CD8-positive, alpha-beta memory T cell (primary cell): ENCODE data around the gene AUH. TPM values are rescaled to one million over a fixed set of nuclear protein-coding genes. Genes with fewer than 3 reads are reported as not detected.

Source experiments
- CTCF ChIA-PET: fragments of 350-600 bp; sonication (Branson Sonifier 250); formaldehyde crosslinking; loops from one replicate; lab custom pipeline; 2021; ENCODE audit warnings: antibody characterized with exemption; lab: Charles Lee
- POLR2A ChIA-PET: fragments of 350-600 bp; sonication (Branson Sonifier 250); formaldehyde crosslinking; loops from one replicate; lab custom pipeline; 2021; ENCODE audit warnings: antibody characterized with exemption; lab: Charles Lee
- DNase-seq, 5 donors: peaks; one replicate each; pipeline versions ENCODE4 v3.0.0 to v3.0.0-alpha.2; 2020 to 2022; ENCODE audit warnings: mixed read lengths in 1 of 5
- H3K27ac ChIP-seq: one replicate; pipeline ENCODE4 v1.7.0; 2013; ENCODE audit warnings: low read depth, mild to moderate bottlenecking, low read length, moderate library complexity
- H3K27me3 ChIP-seq: 2 replicates; pipeline ENCODE4 v1.7.0; 2013; ENCODE audit warnings: low read length, mild to moderate bottlenecking; ENCODE audit not compliant: insufficient read depth, poor library complexity, severe bottlenecking
- H3K36me3 ChIP-seq: 2 replicates; pipeline ENCODE4 v1.7.0; 2013; ENCODE audit warnings: mild to moderate bottlenecking, low read length, moderate library complexity; ENCODE audit not compliant: insufficient read depth
- H3K4me1 ChIP-seq: 2 replicates; pipeline ENCODE4 v1.7.0; 2013; ENCODE audit warnings: mild to moderate bottlenecking, low read length, moderate library complexity; ENCODE audit not compliant: insufficient read depth
- H3K4me3 ChIP-seq: 2 replicates; pipeline ENCODE4 v1.7.0; 2013; ENCODE audit warnings: mild to moderate bottlenecking, low read length
- H3K9me3 ChIP-seq: 2 replicates; pipeline ENCODE4 v1.7.0; 2013; ENCODE audit warnings: mild to moderate bottlenecking, low read length
- H3K27ac Mint-ChIP-seq, 8 donors: one replicate each; pipeline ENCODE4 v1.8.0; 2020 to 2021; ENCODE audit warnings: mixed read lengths in 8 of 8, mild to moderate bottlenecking in 6 of 8, inconsistent platforms in 3 of 8, moderate library complexity in 3 of 8
- H3K27me3 Mint-ChIP-seq, 2 donors: one replicate each; pipeline ENCODE4 v1.8.0; 2020 to 2021; ENCODE audit warnings: mixed read lengths in 2 of 2, mild to moderate bottlenecking in 1 of 2, moderate library complexity in 1 of 2
- H3K36me3 Mint-ChIP-seq, 3 donors: one replicate each; pipeline ENCODE4 v1.8.0; 2020 to 2021; ENCODE audit warnings: mixed read lengths in 3 of 3, inconsistent platforms in 1 of 3, mild to moderate bottlenecking in 1 of 3
- H3K4me1 Mint-ChIP-seq, 3 donors: one replicate each; pipeline ENCODE4 v1.8.0; 2020 to 2021; ENCODE audit warnings: mixed read lengths in 3 of 3, inconsistent platforms in 1 of 3, mild to moderate bottlenecking in 1 of 3
- H3K4me3 Mint-ChIP-seq, 7 donors: one replicate each; pipeline ENCODE4 v1.8.0; 2020 to 2021; ENCODE audit warnings: mixed read lengths in 7 of 7, mild to moderate bottlenecking in 6 of 7, moderate library complexity in 4 of 7, inconsistent platforms in 2 of 7
- H3K9me3 Mint-ChIP-seq, 5 donors: one replicate each; pipeline ENCODE4 v1.8.0; 2020 to 2022; ENCODE audit warnings: mixed read lengths in 5 of 5, mild to moderate bottlenecking in 3 of 5, moderate library complexity in 2 of 5, inconsistent platforms in 1 of 5
- polyA plus RNA-seq: library from polyadenylated mRNA; unstranded; fragments of 300-500 nt; fragmentation: Illumina TruSeq; gene quantifications from one replicate; pipeline ENCODE4 v1.2.3, GENCODE V29; 2021
- total RNA-seq, 2 experiments: library from RNA; stranded (reverse); gene quantifications; one replicate each; pipeline ENCODE4 v1.2.3, GENCODE V29; 2021

The AUH gene
- total and polyA plus RNA-seq, 3 experiments from 2014 or later, result 12.8 to 35.0 (median 33.5) TPM

- H3K27me3 Mint-ChIP-seq, result no peaks in the 10 kb centered on the region
- no peaks in the 10 kb centered on the region for H3K9me3 Mint-ChIP-seq
- H3K36me3 Mint-ChIP-seq, result no peaks in the 10 kb centered on the region
- H3K4me1 ChIP-seq, result peaks cover 15% of the 10 kb centered on the region
- no peaks in the 10 kb centered on the region for H3K36me3 ChIP-seq
- peak overlapping the region in 1 of 8 donors; percentile 79 for H3K27ac Mint-ChIP-seq
- H3K4me3 ChIP-seq, result no peak overlapping the region
- ChIA-PET CTCF (no interaction called here), POLR2A (interaction anchor here (0.6 kb wide), 1 partner anchor 10 kb away, joined by 3 read pairs; no protein-coding TSS in a partner anchor)
- no peak overlapping the region for H3K27ac ChIP-seq
- peaks cover 21 to 32% (median 22%) of the 10 kb centered on the region in 3 donors for H3K4me1 Mint-ChIP-seq
- no peaks in the 10 kb centered on the region for H3K9me3 ChIP-seq
- no peak overlapping the region for H3K4me3 Mint-ChIP-seq
- no peak for DNase-seq
- H3K27me3 ChIP-seq, result no peaks in the 10 kb centered on the region
These were observed 181.3 kb downstream of the AUH start for GRCh38 chr9:91180240-91180929.

- no peak for DNase-seq
- Mint-ChIP-seq H3K36me3 (no peaks in the 10 kb centered on the region), H3K27me3 (no peaks in the 10 kb centered on the region), H3K4me1 (peaks cover 28 to 40% (median 30%) of the 10 kb centered on the region in 3 donors), H3K27ac (peak overlapping the region in 3 of 8 donors; percentile 40 to 79 (median 61)), H3K4me3 (no peak overlapping the region), H3K9me3 (no peaks in the 10 kb centered on the region)
- H3K4me3 ChIP-seq, result no peak overlapping the region
- H3K36me3 ChIP-seq, result no peaks in the 10 kb centered on the region
- H3K9me3 ChIP-seq, result no peaks in the 10 kb centered on the region
- POLR2A ChIA-PET, result interaction anchor here (0.6 kb wide), 2 partner anchors 11 to 85 kb away, joined by 3 to 7 read pairs; no protein-coding TSS in a partner anchor
- peaks cover 23% of the 10 kb centered on the region for H3K4me1 ChIP-seq
- no peaks in the 10 kb centered on the region for H3K27me3 ChIP-seq
- no peak overlapping the region for H3K27ac ChIP-seq
- CTCF ChIA-PET, result no interaction called here
These were observed 182.2 kb downstream of the AUH start for GRCh38 chr9:91179237-91180138.

- peaks cover 29% of the 10 kb centered on the region for H3K4me1 ChIP-seq
- no peaks in the 10 kb centered on the region for H3K27me3 ChIP-seq
- H3K4me3 Mint-ChIP-seq, result peak overlapping the region in 6 of 7 donors; percentile 52 to 75 (median 65)
- no peaks in the 10 kb centered on the region for H3K36me3 Mint-ChIP-seq
- H3K4me1 Mint-ChIP-seq, result peaks cover 35 to 47% (median 38%) of the 10 kb centered on the region in 3 donors
- no peak for DNase-seq
- H3K27me3 Mint-ChIP-seq, result no peaks in the 10 kb centered on the region
- no peak overlapping the region for H3K27ac ChIP-seq
- H3K9me3 ChIP-seq, result no peaks in the 10 kb centered on the region
- ChIA-PET POLR2A (interaction anchor here (0.6 to 1.3 kb wide), 3 partner anchors 14 to 84 kb away, joined by 3 to 7 read pairs (median 3); no protein-coding TSS in a partner anchor), CTCF (no interaction called here)
- H3K9me3 Mint-ChIP-seq, result no peaks in the 10 kb centered on the region
- peak overlapping the region in 5 of 8 donors; percentile 40 to 83 (median 76) for H3K27ac Mint-ChIP-seq
- H3K4me3 ChIP-seq, result no peak overlapping the region
- no peaks in the 10 kb centered on the region for H3K36me3 ChIP-seq
These were observed 183.2 kb downstream of the AUH start for GRCh38 chr9:91178281-91179236.

GRCh38 chr9:91177661-91178280 lies 183.9 kb downstream of the AUH start:
- POLR2A ChIA-PET, result interaction anchor here (0.6 to 1.3 kb wide), 2 partner anchors 13 to 47 kb away, joined by 3 read pairs; no protein-coding TSS in a partner anchor
- peak overlapping the region in 7 of 8 donors; percentile 9 to 83 (median 74) for H3K27ac Mint-ChIP-seq
- no peaks in the 10 kb centered on the region for H3K27me3 Mint-ChIP-seq
- Histone ChIP-seq H3K9me3 (no peaks in the 10 kb centered on the region), H3K4me1 (peaks cover 29% of the 10 kb centered on the region), H3K4me3 (peak overlapping the region; percentile 12), H3K27me3 (no peaks in the 10 kb centered on the region), H3K27ac (no peak overlapping the region), H3K36me3 (no peaks in the 10 kb centered on the region)
- no peak for DNase-seq
- peaks cover 0 to 1% (median 1%) of the 10 kb centered on the region in 5 donors for H3K9me3 Mint-ChIP-seq
- H3K4me3 Mint-ChIP-seq, result peak overlapping the region in 6 of 7 donors; percentile 52 to 75 (median 65)
- CTCF ChIA-PET, result interaction anchor here (1.8 kb wide), 1 partner anchor 9 kb away, joined by 6 read pairs; no protein-coding TSS in a partner anchor
- peaks cover 0 to 1% (median 0%) of the 10 kb centered on the region in 3 donors for H3K36me3 Mint-ChIP-seq
- H3K4me1 Mint-ChIP-seq, result peaks cover 35 to 53% (median 38%) of the 10 kb centered on the region in 3 donors

GRCh38 chr9:91177081-91177480 lies 184.6 kb downstream of the AUH start:
- peaks cover 35 to 57% (median 38%) of the 10 kb centered on the region in 3 donors for H3K4me1 Mint-ChIP-seq

GRCh38 chr9:91176426-91176825 lies 185.3 kb downstream of the AUH start:
- peaks cover 35 to 57% (median 38%) of the 10 kb centered on the region in 3 donors for H3K4me1 Mint-ChIP-seq
- peak overlapping the region in 1 of 7 donors; percentile 10 for H3K4me3 Mint-ChIP-seq
- Histone ChIP-seq H3K4me3 (no peak overlapping the region), H3K9me3 (no peaks in the 10 kb centered on the region), H3K27me3 (no peaks in the 10 kb centered on the region), H3K36me3 (no peaks in the 10 kb centered on the region), H3K27ac (no peak overlapping the region), H3K4me1 (peaks cover 29% of the 10 kb centered on the region)
- H3K9me3 Mint-ChIP-seq, result peaks cover 12 to 14% (median 13%) of the 10 kb centered on the region in 5 donors
- CTCF ChIA-PET, result interaction anchor here (1.8 kb wide), 1 partner anchor 10 kb away, joined by 6 read pairs; no protein-coding TSS in a partner anchor
- peaks cover 0 to 14% (median 4%) of the 10 kb centered on the region in 3 donors for H3K36me3 Mint-ChIP-seq
- no peak overlapping the region for H3K27ac Mint-ChIP-seq
- POLR2A ChIA-PET, result no interaction called here
- no peak for DNase-seq
- H3K27me3 Mint-ChIP-seq, result no peaks in the 10 kb centered on the region

More at GRCh38 chr9:91177081-91177480, 184.6 kb downstream of the AUH start:
- Histone ChIP-seq H3K4me1 (peaks cover 29% of the 10 kb centered on the region), H3K9me3 (no peaks in the 10 kb centered on the region), H3K4me3 (no peak overlapping the region), H3K27me3 (no peaks in the 10 kb centered on the region), H3K36me3 (no peaks in the 10 kb centered on the region), H3K27ac (no peak overlapping the region)
- peaks cover 5 to 7% (median 6%) of the 10 kb centered on the region in 5 donors for H3K9me3 Mint-ChIP-seq
- peak overlapping the region in 5 of 7 donors; percentile 43 to 75 (median 67) for H3K4me3 Mint-ChIP-seq
- H3K36me3 Mint-ChIP-seq, result peaks cover 0 to 8% (median 2%) of the 10 kb centered on the region in 3 donors
- no peak for DNase-seq
- peak overlapping the region in 4 of 8 donors; percentile 50 to 83 (median 71) for H3K27ac Mint-ChIP-seq
- ChIA-PET POLR2A (interaction anchor here (1.3 kb wide), 1 partner anchor 12 kb away, joined by 3 read pairs; no protein-coding TSS in a partner anchor), CTCF (interaction anchor here (1.8 kb wide), 1 partner anchor 10 kb away, joined by 6 read pairs; no protein-coding TSS in a partner anchor)
- H3K27me3 Mint-ChIP-seq, result no peaks in the 10 kb centered on the region
